GM21381 (cell line): Measurements from ENCODE around the gene NYAP1.
"Not testable (repeated sequence)": the region's sequence is repeated elsewhere in the genome, so short reads cannot be mapped to it uniquely, and the experiment has no call there.

Experiments used
- ATAC-seq: cut with Tn5 transposase; IDR thresholded peaks from one replicate; pipeline ENCODE4 v1.9.1; 2021; ENCODE audit warnings: mild to moderate bottlenecking, moderate library complexity; ENCODE audit not compliant: unreplicated experiment

Gene NYAP1

DNA sequence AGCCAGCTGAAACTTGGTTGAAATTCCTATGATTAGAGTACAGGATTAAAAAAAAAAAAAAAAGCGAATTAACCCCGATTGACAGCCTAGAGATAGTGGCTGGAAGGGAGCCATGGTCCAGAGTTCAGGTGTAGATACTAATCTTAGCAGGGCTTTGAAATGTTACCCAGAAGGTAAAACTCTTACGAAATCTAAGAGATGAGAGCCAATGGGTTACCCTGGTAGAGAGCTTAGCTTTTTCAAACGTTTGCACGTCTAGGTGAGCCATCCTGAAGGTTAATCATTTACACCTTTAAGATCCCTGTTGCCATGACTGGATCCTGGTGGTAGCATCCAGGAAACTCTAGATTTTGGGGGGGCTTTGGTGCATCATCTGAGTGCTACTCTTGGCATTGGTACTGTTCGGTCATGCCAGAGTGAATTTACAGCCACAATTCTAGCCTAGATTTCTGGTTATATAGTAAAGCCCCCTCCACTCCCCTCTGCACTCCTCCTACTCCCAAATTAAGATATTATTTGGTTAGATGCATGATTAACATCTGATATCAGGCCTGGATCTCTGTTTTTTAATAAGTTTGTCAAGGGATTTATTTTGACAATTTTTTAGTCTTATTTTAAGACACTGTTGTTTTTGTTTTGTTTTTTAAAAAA is 56.5 kb downstream of the NYAP1 start:
- ATAC-seq: no peak

DNA sequence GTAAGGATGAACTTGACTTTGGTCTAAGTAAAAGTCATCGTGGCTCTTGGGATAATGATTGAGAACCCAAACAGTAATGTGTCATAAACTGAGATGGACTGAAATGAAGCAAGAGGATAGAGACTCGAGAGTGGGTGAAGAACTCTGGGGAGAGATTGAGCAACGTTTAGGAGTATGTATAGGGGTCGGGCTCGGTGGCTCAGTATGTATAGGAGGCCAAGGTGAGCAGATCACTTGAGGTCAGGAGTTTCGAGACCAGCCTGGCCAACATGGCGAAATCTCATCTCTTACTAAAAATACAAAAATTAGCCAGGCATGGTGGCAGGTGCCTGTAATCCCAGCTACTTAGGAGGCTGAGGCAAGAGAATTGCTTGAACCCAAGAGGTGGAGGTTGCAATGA is 57.6 kb downstream of the NYAP1 start:
- ATAC-seq: not testable (repeated sequence)

DNA sequence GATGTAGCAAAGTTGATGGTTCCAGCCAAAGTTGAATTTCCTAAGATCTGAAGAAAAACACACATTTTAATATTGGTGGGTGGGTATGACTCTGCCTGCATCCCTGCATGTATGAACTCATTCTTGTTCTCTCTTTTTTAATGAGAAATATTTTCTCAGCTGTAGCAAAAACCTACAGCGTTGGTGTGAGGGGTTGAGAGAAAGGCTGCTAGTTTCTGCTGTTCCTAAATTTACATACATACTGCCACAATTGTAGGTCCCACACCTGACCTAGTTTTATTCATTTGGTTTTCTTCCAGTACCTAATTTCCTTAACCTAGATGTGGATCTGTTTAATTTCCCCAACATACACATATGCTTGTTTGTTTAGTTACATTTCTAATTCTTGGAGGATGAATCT is 59.9 kb downstream of the NYAP1 start:
- ATAC-seq: no peak

DNA sequence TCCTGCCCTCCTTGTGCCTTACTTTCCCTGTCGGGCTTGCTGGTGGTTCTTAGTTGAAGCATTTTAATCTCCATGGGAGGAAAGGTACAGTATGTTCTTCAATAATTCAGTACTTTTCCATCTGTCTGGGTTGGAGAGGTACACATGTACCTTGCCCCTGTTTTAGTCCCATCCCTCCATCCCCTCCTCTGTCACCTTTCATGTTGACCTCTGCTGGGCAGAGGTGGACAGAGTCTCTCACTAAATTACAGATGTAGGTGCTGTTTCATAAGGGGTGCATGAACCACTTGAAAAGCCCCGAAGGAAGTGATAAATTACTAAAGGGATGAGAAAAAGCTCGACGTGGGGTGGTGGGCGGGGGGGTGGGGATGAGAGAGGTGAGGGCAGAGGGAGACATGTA is 60.7 kb downstream of the NYAP1 start:
- no peak for ATAC-seq
